ENCODE data around the gene PYGB.

PYGB gene

GRCh38 chr20:25272223-25273000, 24.5 kb downstream of the PYGB start:
- TF ChIP-seq FOXP2 (optimal IDR thresholded peaks at IDR 0.05; ENCODE audit: borderline replicate concordance, extremely low read depth, extremely low read length, insufficient read depth) (no peak), REST (IDR thresholded peaks at IDR 0.05; ENCODE audit: insufficient read depth in 1 of 2, low read depth in 2 of 2, low read length in 2 of 2) (no peak), SIN3A (IDR thresholded peaks at IDR 0.05; ENCODE audit: borderline replicate concordance, insufficient read depth, low read length) (no peak), TAF1 (IDR thresholded peaks at IDR 0.05; ENCODE audit: borderline replicate concordance, insufficient read depth, low read length) (no peak), POLR2AphosphoS5 (IDR thresholded peaks at IDR 0.05; ENCODE audit: low read depth, low read length) (no peak)

GRCh38 chr20:25273046-25273445, 25.2 kb downstream of the PYGB start:
- no peak for TF ChIP-seq POLR2AphosphoS5 (IDR thresholded peaks at IDR 0.05; ENCODE audit: low read depth, low read length)
- no peak for TF ChIP-seq REST (IDR thresholded peaks at IDR 0.05; ENCODE audit: insufficient read depth in 1 of 2, low read depth in 2 of 2, low read length in 2 of 2)
- TF ChIP-seq SIN3A (IDR thresholded peaks at IDR 0.05; ENCODE audit: borderline replicate concordance, insufficient read depth, low read length) = no peak
- TF ChIP-seq FOXP2 (optimal IDR thresholded peaks at IDR 0.05; ENCODE audit: borderline replicate concordance, extremely low read depth, extremely low read length, insufficient read depth) = no peak
- TF ChIP-seq TAF1 (IDR thresholded peaks at IDR 0.05; ENCODE audit: borderline replicate concordance, insufficient read depth, low read length) = no peak

- no peak for TF ChIP-seq POLR2AphosphoS5 (IDR thresholded peaks at IDR 0.05; ENCODE audit: low read depth, low read length)
- TF ChIP-seq REST (IDR thresholded peaks at IDR 0.05; ENCODE audit: insufficient read depth in 1 of 2, low read depth in 2 of 2, low read length in 2 of 2) = no peak
- TF ChIP-seq SIN3A (IDR thresholded peaks at IDR 0.05; ENCODE audit: borderline replicate concordance, insufficient read depth, low read length) = no peak
- TF ChIP-seq TAF1 (IDR thresholded peaks at IDR 0.05; ENCODE audit: borderline replicate concordance, insufficient read depth, low read length) = no peak
Measured at GRCh38 chr20:25273541-25274358, 25.9 kb downstream of the PYGB start.

- TF ChIP-seq REST (IDR thresholded peaks at IDR 0.05; ENCODE audit: insufficient read depth in 1 of 2, low read depth in 2 of 2, low read length in 2 of 2) (no peak), TAF1 (IDR thresholded peaks at IDR 0.05; ENCODE audit: borderline replicate concordance, insufficient read depth, low read length) (no peak), FOXP2 (optimal IDR thresholded peaks at IDR 0.05; ENCODE audit: borderline replicate concordance, extremely low read depth, extremely low read length, insufficient read depth) (no peak), POLR2AphosphoS5 (IDR thresholded peaks at IDR 0.05; ENCODE audit: low read depth, low read length) (no peak), SIN3A (IDR thresholded peaks at IDR 0.05; ENCODE audit: borderline replicate concordance, insufficient read depth, low read length) (no peak)
Measured at GRCh38 chr20:25274481-25274880, 26.6 kb downstream of the PYGB start.

Data from PFSK-1 (cell line).